GM23248 (cell line): ENCODE measurements around the gene EREG. TPM values are rescaled to one million over a fixed set of nuclear protein-coding genes. Genes with fewer than 3 reads are reported as not detected.

Experiments used
- DNase-seq: peaks from one replicate; pipeline ENCODE4 v3.0.0-alpha.2; 2015
- H2AFZ ChIP-seq: fragments of 200-600 bp; sonication (generic); 2 replicates; pipeline ENCODE4 v1.6.1; 2016; ENCODE audit warnings: antibody characterized with exemption
- H3F3A ChIP-seq: fragments of 200-600 bp; sonication (generic); 2 replicates; pipeline ENCODE4 v1.6.1; 2016; ENCODE audit warnings: mild to moderate bottlenecking, antibody characterized with exemption, mixed run types; ENCODE audit not compliant: insufficient read depth
- H3K27ac ChIP-seq: fragments of 200-600 bp; sonication (generic); 2 replicates; pipeline ENCODE4 v1.5.1; 2016; ENCODE audit warnings: mild to moderate bottlenecking
- H3K27me3 ChIP-seq: fragments of 200-600 bp; sonication (generic); replicated peaks from 2 replicates; pipeline ENCODE4 v1.6.1; 2016; ENCODE audit warnings: mild to moderate bottlenecking; ENCODE audit not compliant: insufficient read depth
- H3K36me3 ChIP-seq: fragments of 200-600 bp; sonication (generic); 2 replicates; pipeline ENCODE4 v1.6.1; 2016; ENCODE audit warnings: low read depth, mild to moderate bottlenecking
- H3K4me1 ChIP-seq: fragments of 200-600 bp; sonication (generic); 2 replicates; pipeline ENCODE4 v1.6.1; 2016; ENCODE audit warnings: mild to moderate bottlenecking; ENCODE audit not compliant: insufficient read depth
- H3K4me2 ChIP-seq: fragments of 200-600 bp; sonication (generic); one replicate; pipeline ENCODE4 v1.6.1; 2016; ENCODE audit warnings: mild to moderate bottlenecking; ENCODE audit not compliant: unreplicated experiment
- H3K4me3 ChIP-seq: fragments of 200-600 bp; sonication (generic); 2 replicates; pipeline ENCODE4 v1.5.1; 2016; ENCODE audit warnings: mild to moderate bottlenecking
- H3K79me2 ChIP-seq: fragments of 200-600 bp; sonication (generic); 2 replicates; pipeline ENCODE4 v1.6.1; 2016; ENCODE audit warnings: mild to moderate bottlenecking; ENCODE audit not compliant: insufficient read depth
- H3K9ac ChIP-seq: fragments of 200-600 bp; sonication (generic); 2 replicates; pipeline ENCODE4 v1.6.1; 2016; ENCODE audit warnings: mild to moderate bottlenecking
- H3K9me2 ChIP-seq: fragments of 200-600 bp; sonication (generic); 2 replicates; pipeline ENCODE4 v1.6.1; 2016; ENCODE audit warnings: mixed run types, mild to moderate bottlenecking, moderate library complexity; ENCODE audit not compliant: insufficient read depth
- H3K9me3 ChIP-seq: fragments of 200-600 bp; sonication (generic); one replicate; pipeline ENCODE4 v1.6.1; 2017; ENCODE audit warnings: low read depth
- H4K20me1 ChIP-seq: fragments of 200-600 bp; sonication (generic); 2 replicates; pipeline ENCODE4 v1.6.0; 2016; ENCODE audit not compliant: insufficient read depth
- EZH2 ChIP-seq: fragments of 200-600 bp; sonication (generic); IDR thresholded peaks from 2 replicates; pipeline ENCODE4 v1.6.1; 2018; ENCODE audit warnings: antibody characterized with exemption, mild to moderate bottlenecking; ENCODE audit not compliant: insufficient read depth, poor library complexity, severe bottlenecking
- EZH2phosphoT487 ChIP-seq: fragments of 200-600 bp; sonication (generic); IDR thresholded peaks from 2 replicates; pipeline ENCODE4 v1.6.1; 2018; ENCODE audit warnings: antibody characterized with exemption, moderate library complexity, mild to moderate bottlenecking, low read depth; ENCODE audit not compliant: insufficient read depth
- WGBS, 2 experiments: methylation state at CpG; one replicate each; pipeline ENCODE4 v1.1.6; 2015 to 2017; ENCODE audit warnings: low lambda C conversion rate in 2 of 2, low coverage in 1 of 2; ENCODE audit errors: missing lambda C conversion rate in 2 of 2; 5-methylcytosine and 5-hydroxymethylcytosine counted together
- in situ Hi-C: fragments of 300-500 bp; cut with MboI; formaldehyde crosslinking; loops from 2 replicates; pipeline ENCODE4 v1.15.0; 2020
- polyA plus RNA-seq: library from polyadenylated mRNA; unstranded; fragments of >200 nt; fragmentation: Nextera tagmentation; extraction: Ambion mirVana; gene quantifications from 2 replicates; pipeline ENCODE4 v1.2.1, GENCODE V29; 2016
- total RNA-seq: library from RNA; depleted of rRNA; stranded (reverse); fragments of >200 nt; shearing (Covaris generic); gene quantifications from 2 replicates; pipeline ENCODE4 v1.2.3, GENCODE V29; 2014

The EREG gene
- total and polyA plus RNA-seq, 2 experiments from 2014 or later, result 1.8 to 4.4 TPM

GRCh38 chr4:74364256-74364651 is 691 bp upstream of the EREG start:
- H3K9ac ChIP-seq, result peak overlapping the region; percentile 64; the same call in 1 of the 2 replicates
- H3K27ac ChIP-seq, result 0 out of 2 replicates have a peak overlapping the region, but pooled peaks have one; percentile 7
- no peaks in the 10 kb centered on the region for H3K36me3 ChIP-seq
- in situ Hi-C loops, result no loop called here
- DNase-seq, result no peak
- H2AFZ ChIP-seq, result peak overlapping the region; percentile 87
- no peaks in the 10 kb centered on the region for H3K79me2 ChIP-seq
- WGBS, 2 experiments, result 33 to 37% methylated on average over 8 of the region's 8 CpGs
- no peaks in the 10 kb centered on the region for H4K20me1 ChIP-seq
- H3K4me2 ChIP-seq, result peak overlapping the region; percentile 79
- no peaks in the 10 kb centered on the region for H3K9me3 ChIP-seq
- no peaks in the 10 kb centered on the region for H3F3A ChIP-seq
- TF ChIP-seq EZH2 (no peak), EZH2phosphoT487 (no peak)
- H3K4me3 ChIP-seq, result peak overlapping the region; percentile 79
- no peaks in the 10 kb centered on the region for H3K27me3 ChIP-seq
- no peaks in the 10 kb centered on the region for H3K9me2 ChIP-seq
- no peaks in the 10 kb centered on the region for H3K4me1 ChIP-seq

- TF ChIP-seq EZH2phosphoT487 (no peak), EZH2 (no peak)
- peak; percentile 23 for DNase-seq
- in situ Hi-C loops, result no loop called here
- H3K9me3 ChIP-seq, result no peaks in the 10 kb centered on the region
- WGBS, 2 experiments, result 13 to 15% methylated on average over 11 of the region's 11 CpGs
- H3K27me3 ChIP-seq, result no peaks in the 10 kb centered on the region
- H3K4me2 ChIP-seq, result peak overlapping the region; percentile 79
- no peaks in the 10 kb centered on the region for H3K36me3 ChIP-seq
- peak overlapping the region; percentile 64 for H3K9ac ChIP-seq
- no peaks in the 10 kb centered on the region for H3K4me1 ChIP-seq
- H3K79me2 ChIP-seq, result no peaks in the 10 kb centered on the region
- no peaks in the 10 kb centered on the region for H3K9me2 ChIP-seq
- H3K27ac ChIP-seq, result no peak overlapping the region
- no peaks in the 10 kb centered on the region for H4K20me1 ChIP-seq
- H3F3A ChIP-seq, result no peaks in the 10 kb centered on the region
- H3K4me3 ChIP-seq, result peak overlapping the region; percentile 79
- peak overlapping the region; percentile 87 for H2AFZ ChIP-seq
Measured at GRCh38 chr4:74365761-74366160, 816 bp downstream of the EREG start.

- no peaks in the 10 kb centered on the region for H3K79me2 ChIP-seq
- H3K36me3 ChIP-seq, result no peaks in the 10 kb centered on the region
- H4K20me1 ChIP-seq, result no peaks in the 10 kb centered on the region
- in situ Hi-C loops, result no loop called here
- H3K9me2 ChIP-seq, result no peaks in the 10 kb centered on the region
- H3K4me1 ChIP-seq, result no peaks in the 10 kb centered on the region
- 56 to 62% methylated on average over 2 of the region's 2 CpGs for WGBS, 2 experiments
- peak overlapping the region; percentile 79 for H3K4me3 ChIP-seq
- 0 out of 2 replicates have a peak overlapping the region, but pooled peaks have one; percentile 64 for H3K9ac ChIP-seq
- H2AFZ ChIP-seq, result no peak overlapping the region
- H3K27me3 ChIP-seq, result no peaks in the 10 kb centered on the region
- TF ChIP-seq EZH2 (peak; percentile 17), EZH2phosphoT487 (no peak)
- peak overlapping the region; percentile 79 for H3K4me2 ChIP-seq
- H3K9me3 ChIP-seq, result no peaks in the 10 kb centered on the region
- no peaks in the 10 kb centered on the region for H3F3A ChIP-seq
- DNase-seq, result no peak
- no peak overlapping the region for H3K27ac ChIP-seq
Measured at GRCh38 chr4:74366367-74366911, 1.5 kb downstream of the EREG start.

- H3F3A ChIP-seq, result no peaks in the 10 kb centered on the region
- no peaks in the 10 kb centered on the region for H3K4me1 ChIP-seq
- H3K9me2 ChIP-seq, result no peaks in the 10 kb centered on the region
- in situ Hi-C loops, result no loop called here
- H4K20me1 ChIP-seq, result no peaks in the 10 kb centered on the region
- WGBS, 2 experiments, result 16 to 29% methylated on average over 1 of the region's 1 CpG
- no peak overlapping the region for H2AFZ ChIP-seq
- no peak overlapping the region for H3K9ac ChIP-seq
- H3K27me3 ChIP-seq, result no peaks in the 10 kb centered on the region
- no peaks in the 10 kb centered on the region for H3K79me2 ChIP-seq
- TF ChIP-seq EZH2 (no peak), EZH2phosphoT487 (no peak)
- no peak overlapping the region for H3K27ac ChIP-seq
- no peak for DNase-seq
- no peak overlapping the region for H3K4me3 ChIP-seq
- H3K36me3 ChIP-seq, result no peaks in the 10 kb centered on the region
- H3K9me3 ChIP-seq, result no peaks in the 10 kb centered on the region
- H3K4me2 ChIP-seq, result no peak overlapping the region
Measured at GRCh38 chr4:74367656-74368290, 2.8 kb downstream of the EREG start.

- Histone ChIP-seq H3K9ac (no peak overlapping the region), H3K4me2 (no peak overlapping the region), H4K20me1 (no peaks in the 10 kb centered on the region), H3K4me1 (peaks cover under 1% of the 10 kb centered on the region; the same call in 1 of the 2 replicates), H3K79me2 (no peaks in the 10 kb centered on the region), H3K27ac (no peak overlapping the region), H3K9me2 (no peaks in the 10 kb centered on the region), H3K9me3 (no peaks in the 10 kb centered on the region), H3K36me3 (no peaks in the 10 kb centered on the region), H3K27me3 (no peaks in the 10 kb centered on the region), H3K4me3 (no peak overlapping the region), H2AFZ (no peak overlapping the region), H3F3A (peaks cover under 1% of the 10 kb centered on the region; the same call in 1 of the 2 replicates)
- 40 to 42% methylated on average over 4 of the region's 4 CpGs for WGBS, 2 experiments
- no peak for TF ChIP-seq EZH2phosphoT487
- no peak for TF ChIP-seq EZH2
- in situ Hi-C loops, result no loop called here
- DNase-seq, result no peak
Measured at GRCh38 chr4:74368596-74368995, 3.7 kb downstream of the EREG start.
